Activated CD8-positive, alpha-beta memory T cell treated with anti-CD3 and anti-CD28 coated beads for 48 hours (primary cell): ENCODE measurements around the gene CRHR2.

Source experiments
- DNase-seq, 3 experiments: peaks; one replicate each; pipeline ENCODE4 v3.0.0-alpha.2; 2020; ENCODE audit warnings: low read depth in 2 of 3, low spot score in 2 of 3

Gene CRHR2

GRCh38 chr7:30707391-30708357, 25.4 kb upstream of the CRHR2 start:
- no peak for DNase-seq

DNA sequence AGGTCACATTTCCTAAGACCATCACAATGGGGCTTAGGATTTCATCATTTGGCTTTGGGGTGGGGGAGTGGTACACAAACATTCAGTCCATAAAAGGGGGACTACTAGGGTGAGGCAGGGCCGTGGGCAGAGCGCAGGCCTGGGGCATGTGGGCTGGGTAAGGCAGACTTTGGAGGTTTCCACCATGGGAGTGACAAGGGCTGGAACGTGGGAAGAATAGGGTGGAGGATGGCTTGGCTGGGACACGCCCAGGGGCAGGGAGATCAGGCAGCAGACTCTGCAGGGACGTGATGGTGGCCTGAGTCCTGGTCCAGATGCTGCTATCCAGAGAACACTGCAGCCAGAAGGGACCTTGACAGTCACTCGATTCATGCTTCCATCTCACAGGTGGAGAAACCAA, 24.7 kb upstream of the CRHR2 start:
- DNase-seq = no peak

DNA sequence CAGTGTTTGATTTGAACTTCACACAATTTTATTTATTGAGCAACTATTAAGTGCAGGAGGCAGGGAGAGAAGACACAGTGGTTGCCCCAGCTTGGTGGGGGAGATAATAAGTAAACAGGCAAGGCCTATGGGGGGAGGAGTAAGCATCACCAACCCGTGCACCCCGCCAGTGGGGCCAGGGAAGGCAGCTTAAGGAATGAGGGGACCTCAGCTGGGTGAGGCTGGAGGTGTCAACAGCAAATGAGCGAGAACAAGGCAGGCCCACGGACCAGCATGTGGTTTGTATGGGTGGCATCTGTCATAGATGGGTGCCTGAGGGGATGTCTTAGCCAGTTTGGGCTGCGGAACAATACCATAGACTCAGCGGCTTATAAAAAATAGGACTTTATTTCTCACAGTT, 24.1 kb upstream of the CRHR2 start:
- no peak for DNase-seq

- DNase-seq = no peak
Observed at GRCh38 chr7:30705596-30705995, 23.3 kb upstream of the CRHR2 start.

DNA sequence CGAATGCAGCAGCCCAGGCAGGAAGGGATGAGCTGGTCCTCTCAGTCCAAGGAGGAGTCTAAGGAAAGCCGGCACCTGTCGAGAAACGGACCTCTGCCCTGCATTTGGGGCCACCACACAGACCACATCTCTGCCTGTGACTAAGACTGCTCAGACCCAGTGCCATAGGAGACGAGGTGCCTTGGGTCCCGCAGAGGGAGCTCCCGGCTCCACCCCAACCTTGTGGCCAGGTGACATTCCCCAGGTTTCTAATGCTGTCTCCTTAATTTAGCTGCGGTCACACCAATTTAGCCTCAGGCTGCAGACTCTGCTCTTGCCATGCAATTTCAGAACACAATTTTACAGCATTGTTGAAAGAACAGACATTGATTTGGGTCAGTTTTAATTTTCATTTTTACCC, 22.8 kb upstream of the CRHR2 start:
- DNase-seq = no peak

- no peak for DNase-seq
Observed at GRCh38 chr7:30703756-30704155, 21.5 kb upstream of the CRHR2 start.

GRCh38 chr7:30702200-30702599, 19.9 kb upstream of the CRHR2 start:
- no peak for DNase-seq

- no peak for DNase-seq
Observed at GRCh38 chr7:30700941-30701340, 18.7 kb upstream of the CRHR2 start.

GRCh38 chr7:30699706-30700495, 17.6 kb upstream of the CRHR2 start:
- no peak for DNase-seq

DNA sequence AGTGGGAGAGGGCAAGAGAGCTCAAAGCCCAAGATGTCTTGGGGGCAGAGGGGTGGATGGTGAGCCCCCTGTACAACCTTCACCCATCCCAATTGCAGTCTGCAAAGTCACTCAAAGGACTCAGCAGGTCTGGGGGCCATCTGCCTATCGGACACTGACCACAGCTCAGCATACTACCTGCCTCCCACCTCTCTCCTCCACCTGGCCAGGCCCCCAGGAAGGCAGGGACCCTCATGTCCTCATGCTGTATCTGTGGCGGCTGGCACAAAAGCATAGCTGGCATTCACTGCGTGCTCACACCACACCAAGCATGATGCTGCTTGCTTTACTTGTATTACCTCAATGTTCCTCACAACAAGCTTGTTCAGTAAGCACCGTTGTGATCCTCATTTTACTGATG, 16.2 kb upstream of the CRHR2 start:
- DNase-seq = no peak

DNA sequence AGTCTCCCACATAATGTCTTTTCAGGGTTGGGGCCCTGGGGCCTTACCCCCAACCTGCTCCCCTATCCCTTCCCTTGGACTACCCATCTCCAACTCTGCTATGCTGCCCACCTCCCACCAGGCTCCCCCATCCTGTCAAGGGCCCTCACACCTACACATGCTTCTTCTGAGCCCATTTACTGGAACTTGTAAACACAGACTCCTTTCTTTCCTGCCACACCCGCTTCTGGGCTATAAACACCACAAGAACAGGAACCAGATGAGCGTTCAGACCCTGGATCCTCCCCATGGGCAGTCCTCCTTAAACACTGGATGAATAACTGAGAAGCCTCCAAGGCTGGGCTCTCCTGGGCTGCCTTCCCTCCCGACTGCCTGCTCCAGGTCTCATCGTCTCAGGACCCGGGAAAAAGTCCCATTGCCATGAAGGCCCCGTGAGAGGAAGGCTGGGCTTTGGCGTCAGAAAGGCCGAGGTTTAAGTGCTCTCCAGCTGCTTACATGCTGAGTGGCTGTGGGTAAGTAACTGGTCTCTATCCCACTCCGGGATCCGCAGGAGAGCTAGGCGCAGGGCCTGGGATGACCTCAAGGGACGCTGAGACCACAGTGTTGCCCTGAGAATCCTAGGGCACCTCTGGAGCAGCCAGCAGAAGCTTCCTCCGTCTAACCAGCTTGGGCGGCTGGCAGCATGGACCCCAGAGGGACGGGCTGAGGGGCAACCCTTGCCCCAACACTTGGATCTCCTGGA, 15.6 kb upstream of the CRHR2 start:
- DNase-seq = no peak

DNA sequence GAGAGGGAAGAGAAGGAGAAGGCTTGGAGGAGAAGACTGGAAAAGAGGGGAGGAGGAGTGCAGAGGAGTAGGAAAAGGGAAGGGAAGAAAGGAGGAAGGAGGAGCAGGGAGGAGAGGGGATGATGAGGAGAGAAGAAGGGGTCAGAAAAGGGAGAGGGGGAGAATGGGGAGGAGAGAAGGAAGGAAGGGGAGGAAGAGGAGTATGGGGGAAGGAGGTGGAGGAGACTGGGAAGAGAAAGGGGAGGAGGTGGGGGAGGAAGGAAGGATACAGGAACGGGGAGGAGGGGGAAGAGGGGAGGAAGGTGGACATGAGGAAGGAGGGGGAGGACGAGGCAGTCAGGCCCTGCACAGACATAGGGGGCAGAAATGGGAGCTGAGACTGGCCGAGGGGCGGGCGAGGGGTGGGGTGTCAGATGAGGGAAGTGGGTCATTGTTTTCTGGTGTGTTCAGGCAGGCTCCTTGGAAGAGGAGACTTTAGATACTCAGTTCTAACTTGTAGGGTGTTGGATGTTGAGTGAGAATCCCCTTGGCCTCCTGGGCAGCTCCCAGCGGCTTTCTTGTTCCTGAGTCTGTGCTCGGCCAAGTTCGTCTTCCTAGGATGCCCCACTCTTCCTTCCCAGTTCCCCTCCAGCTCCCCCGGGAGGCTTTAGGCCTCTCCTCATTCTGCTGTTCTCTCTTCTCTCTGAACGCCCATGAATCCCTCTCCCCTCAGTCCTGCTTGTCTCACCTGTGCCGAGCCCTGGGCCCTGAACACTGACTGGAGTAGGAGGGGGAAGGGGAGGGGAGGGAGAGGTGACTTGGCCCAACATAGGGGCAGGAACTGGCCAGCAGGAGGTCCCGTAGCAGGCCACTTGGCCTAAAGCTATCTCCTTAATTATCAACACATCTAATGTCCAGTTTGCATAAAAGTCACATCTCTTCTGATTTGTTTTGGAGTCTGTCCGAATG, 12.8 kb upstream of the CRHR2 start:
- DNase-seq = no peak

DNA sequence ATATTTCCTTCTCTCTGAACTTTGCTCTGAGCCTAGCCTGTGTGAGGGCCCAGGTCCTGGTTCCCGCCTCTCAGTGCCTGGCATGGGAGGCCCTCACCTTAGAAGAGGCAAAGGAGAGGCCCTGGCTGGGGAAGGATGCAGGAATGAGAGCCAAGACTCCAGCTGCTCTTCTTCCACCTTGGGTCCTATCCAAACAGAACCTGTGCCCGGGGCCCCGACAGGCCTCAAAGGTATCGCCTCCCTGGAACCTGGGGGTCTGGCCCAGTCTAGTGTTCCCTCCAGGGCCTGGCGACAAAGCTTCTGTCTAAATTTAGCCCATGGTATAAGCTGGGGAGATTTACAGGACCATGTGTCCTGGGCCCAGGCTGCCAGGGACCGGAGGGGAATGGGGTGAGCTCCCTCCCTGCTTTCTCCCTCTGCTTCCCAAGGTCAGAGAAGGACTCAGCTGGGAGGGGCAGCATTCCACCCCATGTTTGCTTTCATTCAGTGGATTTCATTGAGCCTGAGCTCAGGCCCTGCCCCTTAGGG, 12.0 kb upstream of the CRHR2 start:
- no peak for DNase-seq

DNA sequence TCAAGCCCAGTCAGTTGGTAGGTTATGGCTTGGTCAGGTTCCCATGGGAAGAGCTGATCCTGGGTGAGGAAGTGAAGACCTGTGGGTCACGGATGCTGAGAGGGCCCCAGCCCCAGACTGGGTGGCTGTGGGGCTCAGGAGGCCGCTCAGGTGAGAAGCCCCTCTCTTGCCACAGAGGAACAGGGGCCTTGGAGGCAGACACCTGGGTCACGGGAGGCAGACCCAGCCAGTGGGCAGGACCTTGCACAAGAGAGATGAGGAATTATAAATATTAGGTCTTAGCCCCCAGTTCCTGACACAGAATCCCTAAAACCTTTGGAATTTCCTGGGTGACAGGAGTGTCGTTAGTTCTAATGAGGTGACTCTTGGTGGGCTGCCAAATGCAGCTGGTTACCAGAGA, 10.6 kb upstream of the CRHR2 start:
- DNase-seq = no peak

- no peak for DNase-seq
Observed at GRCh38 chr7:30692438-30692837, 10.2 kb upstream of the CRHR2 start.

- DNase-seq = no peak
Observed at GRCh38 chr7:30690011-30690410, 7.8 kb upstream of the CRHR2 start.

GRCh38 chr7:30688718-30689221, 6.5 kb upstream of the CRHR2 start:
- no peak for DNase-seq

- no peak for DNase-seq
Observed at GRCh38 chr7:30687604-30688003, 5.3 kb upstream of the CRHR2 start.

GRCh38 chr7:30684351-30684750, 2.1 kb upstream of the CRHR2 start:
- no peak for DNase-seq

DNA sequence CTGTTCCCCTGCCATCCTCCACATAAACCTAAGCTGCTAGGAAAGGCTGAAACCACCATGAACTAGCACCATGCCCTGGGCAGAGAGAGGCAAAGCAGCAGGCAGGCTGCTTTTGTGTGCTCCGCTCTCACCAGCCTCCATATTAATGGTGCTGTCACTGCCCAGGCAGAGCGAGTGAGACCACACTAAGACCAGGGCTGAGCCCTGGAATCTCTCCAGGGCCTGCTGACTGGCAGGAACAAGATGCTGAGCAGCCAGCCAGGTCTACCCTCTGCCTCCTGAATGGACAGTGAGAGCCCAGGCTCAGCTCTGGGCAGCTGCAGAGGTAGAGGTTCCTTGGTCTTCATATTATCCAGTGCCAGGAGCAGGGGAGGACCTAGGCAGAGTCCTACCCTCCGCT, 1.6 kb upstream of the CRHR2 start:
- DNase-seq = no peak
